ENCODE results near the gene ZBED4. TPM values are rescaled to one million over a fixed set of nuclear protein-coding genes. Genes with fewer than 3 reads are reported as not detected.

ZBED4 gene
- total RNA-seq, 1 donor from 2014 or later, result 43.8 TPM

DNA sequence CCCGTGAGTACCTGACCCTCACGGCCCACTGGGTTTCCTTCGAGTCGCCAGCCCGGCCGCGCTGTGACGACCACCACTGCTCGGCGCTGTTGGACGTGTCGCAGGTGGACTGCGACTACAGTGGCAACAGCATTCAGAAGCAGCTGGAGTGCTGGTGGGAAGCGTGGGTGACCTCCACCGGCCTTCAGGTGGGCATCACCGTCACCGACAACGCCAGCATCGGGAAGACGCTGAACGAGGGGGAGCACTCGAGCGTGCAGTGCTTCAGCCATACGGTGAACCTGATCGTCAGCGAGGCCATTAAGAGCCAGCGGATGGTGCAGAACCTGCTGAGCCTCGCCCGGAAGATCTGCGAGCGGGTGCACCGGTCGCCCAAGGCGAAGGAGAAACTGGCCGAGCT lies 32.2 kb downstream of the ZBED4 start:
- Mint-ChIP-seq H3K27ac (ENCODE audit: unreplicated experiment) (no peak overlapping the region), H3K36me3 (ENCODE audit: low read depth) (peaks cover 77% of the 10 kb centered on the region), H3K27me3 (ENCODE audit: low read depth) (no peaks in the 10 kb centered on the region), H3K4me1 (peaks cover 6% of the 10 kb centered on the region), H3K9me3 (no peaks in the 10 kb centered on the region), H3K4me3 (no peak overlapping the region)
- TF ChIP-seq, protein P1, sequence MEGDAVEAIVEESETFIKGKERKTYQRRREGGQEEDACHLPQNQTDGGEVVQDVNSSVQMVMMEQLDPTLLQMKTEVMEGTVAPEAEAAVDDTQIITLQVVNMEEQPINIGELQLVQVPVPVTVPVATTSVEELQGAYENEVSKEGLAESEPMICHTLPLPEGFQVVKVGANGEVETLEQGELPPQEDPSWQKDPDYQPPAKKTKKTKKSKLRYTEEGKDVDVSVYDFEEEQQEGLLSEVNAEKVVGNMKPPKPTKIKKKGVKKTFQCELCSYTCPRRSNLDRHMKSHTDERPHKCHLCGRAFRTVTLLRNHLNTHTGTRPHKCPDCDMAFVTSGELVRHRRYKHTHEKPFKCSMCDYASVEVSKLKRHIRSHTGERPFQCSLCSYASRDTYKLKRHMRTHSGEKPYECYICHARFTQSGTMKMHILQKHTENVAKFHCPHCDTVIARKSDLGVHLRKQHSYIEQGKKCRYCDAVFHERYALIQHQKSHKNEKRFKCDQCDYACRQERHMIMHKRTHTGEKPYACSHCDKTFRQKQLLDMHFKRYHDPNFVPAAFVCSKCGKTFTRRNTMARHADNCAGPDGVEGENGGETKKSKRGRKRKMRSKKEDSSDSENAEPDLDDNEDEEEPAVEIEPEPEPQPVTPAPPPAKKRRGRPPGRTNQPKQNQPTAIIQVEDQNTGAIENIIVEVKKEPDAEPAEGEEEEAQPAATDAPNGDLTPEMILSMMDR (conservative IDR thresholded peaks at IDR 0.05), result no peak
- no peak for DNase-seq (ENCODE audit: low read depth, low spot score)

DNA sequence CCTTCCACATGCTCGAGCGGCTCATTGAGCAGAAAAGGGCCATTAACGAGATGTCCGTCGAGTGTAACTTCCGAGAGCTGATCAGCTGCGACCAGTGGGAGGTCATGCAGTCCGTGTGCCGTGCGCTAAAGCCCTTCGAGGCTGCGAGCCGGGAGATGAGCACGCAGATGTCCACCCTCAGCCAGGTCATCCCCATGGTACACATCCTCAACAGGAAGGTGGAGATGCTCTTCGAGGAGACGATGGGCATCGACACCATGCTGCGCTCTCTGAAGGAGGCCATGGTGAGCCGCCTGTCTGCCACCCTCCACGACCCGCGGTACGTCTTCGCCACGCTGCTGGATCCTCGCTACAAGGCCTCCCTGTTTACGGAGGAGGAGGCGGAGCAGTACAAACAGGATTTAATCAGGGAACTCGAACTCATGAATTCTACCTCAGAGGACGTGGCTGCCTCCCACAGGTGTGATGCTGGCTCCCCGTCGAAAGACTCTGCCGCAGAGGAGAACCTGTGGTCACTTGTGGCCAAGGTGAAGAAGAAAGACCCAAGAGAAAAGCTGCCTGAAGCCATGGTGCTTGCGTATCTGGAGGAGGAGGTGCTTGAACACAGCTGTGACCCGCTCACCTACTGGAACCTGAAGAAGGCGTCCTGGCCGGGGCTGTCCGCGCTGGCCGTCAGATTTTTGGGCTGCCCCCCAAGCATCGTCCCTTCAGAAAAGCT lies 32.9 kb downstream of the ZBED4 start:
- Mint-ChIP-seq H3K27me3 (ENCODE audit: low read depth) (no peaks in the 10 kb centered on the region), H3K27ac (ENCODE audit: unreplicated experiment) (no peak overlapping the region), H3K36me3 (ENCODE audit: low read depth) (peaks cover 83% of the 10 kb centered on the region), H3K4me3 (no peak overlapping the region), H3K9me3 (no peaks in the 10 kb centered on the region), H3K4me1 (peaks cover 6% of the 10 kb centered on the region)
- DNase-seq (ENCODE audit: low read depth, low spot score), result no peak
- TF ChIP-seq, protein P1 (conservative IDR thresholded peaks at IDR 0.05), result no peak

DNA sequence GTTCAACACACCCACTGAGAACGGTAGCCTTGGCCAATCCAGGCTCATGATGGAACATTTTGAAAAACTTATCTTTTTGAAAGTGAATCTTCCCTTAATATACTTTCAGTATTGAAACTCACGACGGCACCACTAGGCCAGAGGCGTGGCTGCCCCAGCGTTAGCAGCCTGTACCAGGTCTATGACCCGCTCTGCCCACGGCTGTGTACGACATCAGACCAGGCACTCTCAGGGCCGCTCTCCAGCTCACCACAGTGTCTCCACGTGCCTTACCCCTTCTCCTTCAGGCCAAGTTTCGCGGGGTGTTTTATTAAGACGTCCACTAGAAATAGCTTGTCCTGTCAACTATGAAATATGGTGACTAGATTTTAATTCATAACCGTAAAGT lies 33.4 kb downstream of the ZBED4 start:
- no peak overlapping the region for H3K4me3 Mint-ChIP-seq
- no peak for DNase-seq (ENCODE audit: low read depth, low spot score)
- peaks cover 6% of the 10 kb centered on the region for H3K4me1 Mint-ChIP-seq
- H3K27me3 Mint-ChIP-seq (ENCODE audit: low read depth), result no peaks in the 10 kb centered on the region
- H3K27ac Mint-ChIP-seq (ENCODE audit: unreplicated experiment), result no peak overlapping the region
- TF ChIP-seq, protein P1 (conservative IDR thresholded peaks at IDR 0.05), result no peak
- peaks cover 82% of the 10 kb centered on the region for H3K36me3 Mint-ChIP-seq (ENCODE audit: low read depth)
- H3K9me3 Mint-ChIP-seq, result no peaks in the 10 kb centered on the region

DNA sequence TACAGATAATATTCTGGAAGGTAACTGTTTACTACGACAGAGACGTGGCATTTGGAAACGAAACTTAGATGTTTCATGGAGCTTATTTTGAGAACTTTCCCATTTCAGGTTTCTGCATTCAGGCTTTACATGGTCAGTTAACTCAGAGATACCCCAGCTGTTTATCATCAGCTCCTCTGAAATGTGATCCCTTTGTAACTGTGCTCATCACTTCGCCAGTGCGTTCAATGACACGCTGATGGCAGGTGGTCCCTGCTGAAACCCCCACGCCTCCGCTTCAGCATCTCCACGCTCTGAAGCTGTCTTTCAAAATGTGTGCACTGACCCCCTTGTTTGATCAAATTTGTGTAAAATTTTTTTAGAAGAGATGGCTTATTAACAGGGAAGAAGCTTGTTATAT lies 34.1 kb downstream of the ZBED4 start:
- DNase-seq (ENCODE audit: low read depth, low spot score), result no peak
- TF ChIP-seq, protein P1 (conservative IDR thresholded peaks at IDR 0.05), result no peak
- Mint-ChIP-seq H3K9me3 (no peaks in the 10 kb centered on the region), H3K4me3 (no peak overlapping the region), H3K27ac (ENCODE audit: unreplicated experiment) (no peak overlapping the region), H3K4me1 (peaks cover 2% of the 10 kb centered on the region), H3K36me3 (ENCODE audit: low read depth) (peaks cover 80% of the 10 kb centered on the region), H3K27me3 (ENCODE audit: low read depth) (no peaks in the 10 kb centered on the region)

DNA sequence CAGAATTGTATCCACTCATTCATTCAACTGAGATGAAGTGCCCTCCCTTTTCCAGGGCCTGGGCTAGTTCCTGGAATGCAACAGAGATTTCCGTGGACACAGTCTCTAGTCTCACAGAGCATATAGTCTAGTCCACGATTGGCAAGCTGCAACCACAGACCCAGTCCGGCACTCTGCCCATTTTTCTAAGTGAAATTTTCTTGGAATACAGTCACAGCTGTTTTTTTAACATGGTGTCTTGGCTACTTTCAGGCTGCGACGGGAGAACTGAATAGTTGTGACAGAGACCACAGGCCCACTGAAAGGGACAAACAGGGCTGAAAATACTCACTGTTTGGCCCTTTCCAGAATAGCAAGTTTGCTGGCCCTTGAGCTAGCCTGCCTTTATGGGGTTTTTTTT lies 35.4 kb downstream of the ZBED4 start:
- no peak overlapping the region for H3K4me3 Mint-ChIP-seq

More for the DNA sequence above, 35.4 kb downstream of the ZBED4 start:
- no peak for DNase-seq (ENCODE audit: low read depth, low spot score)
- Mint-ChIP-seq H3K36me3 (ENCODE audit: low read depth) (peaks cover 78% of the 10 kb centered on the region), H3K27me3 (ENCODE audit: low read depth) (no peaks in the 10 kb centered on the region), H3K9me3 (no peaks in the 10 kb centered on the region), H3K27ac (ENCODE audit: unreplicated experiment) (no peak overlapping the region), H3K4me1 (peaks cover 1% of the 10 kb centered on the region)
- TF ChIP-seq, protein P1 (conservative IDR thresholded peaks at IDR 0.05), result no peak

All from neural crest cell (in vitro differentiated cells).